Stimulated activated CD8-positive, alpha-beta memory T cell treated with anti-CD3 and anti-CD28 coated beads, Interleukin-2, amount 100 ng/mL, for 48 hours (primary cell): ENCODE data around the gene ZC3H4.
"Not testable (repeated sequence)": the region's sequence is repeated elsewhere in the genome, so short reads cannot be mapped to it uniquely, and the experiment has no call there.

Experiments
- DNase-seq, 2 donors: peaks; one replicate each; pipeline ENCODE4 v3.0.0-alpha.2; 2020; ENCODE audit warnings: low read depth in 2 of 2

ZC3H4 gene

GRCh38 chr19:47107953-47108746, 5.4 kb downstream of the ZC3H4 start:
- no peak for DNase-seq

GRCh38 chr19:47107202-47107952, 6.2 kb downstream of the ZC3H4 start:
- no peak for DNase-seq

DNA sequence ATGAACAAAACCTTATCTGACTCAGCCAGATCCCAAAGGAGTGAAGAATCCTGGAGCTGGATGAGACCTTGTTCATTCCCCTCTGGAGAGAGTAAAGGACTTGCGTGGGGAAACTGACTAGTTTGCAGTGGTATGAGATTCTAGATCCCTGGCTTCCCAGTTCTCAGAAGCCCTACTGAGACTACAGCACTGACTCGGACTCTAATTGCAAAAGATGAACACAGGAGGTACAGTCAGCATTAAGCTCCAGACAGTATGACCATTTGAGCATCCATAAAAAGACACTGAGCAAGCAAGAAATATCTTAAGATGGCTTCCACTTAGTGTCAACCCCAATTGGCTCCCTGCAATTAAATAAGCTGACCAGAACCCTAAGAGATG, 6.8 kb downstream of the ZC3H4 start:
- DNase-seq: no peak

- DNase-seq: no peak
Measured at GRCh38 chr19:47105874-47106273, 7.7 kb downstream of the ZC3H4 start.

- DNase-seq: no peak
Measured at GRCh38 chr19:47104680-47105079, 8.9 kb downstream of the ZC3H4 start.

DNA sequence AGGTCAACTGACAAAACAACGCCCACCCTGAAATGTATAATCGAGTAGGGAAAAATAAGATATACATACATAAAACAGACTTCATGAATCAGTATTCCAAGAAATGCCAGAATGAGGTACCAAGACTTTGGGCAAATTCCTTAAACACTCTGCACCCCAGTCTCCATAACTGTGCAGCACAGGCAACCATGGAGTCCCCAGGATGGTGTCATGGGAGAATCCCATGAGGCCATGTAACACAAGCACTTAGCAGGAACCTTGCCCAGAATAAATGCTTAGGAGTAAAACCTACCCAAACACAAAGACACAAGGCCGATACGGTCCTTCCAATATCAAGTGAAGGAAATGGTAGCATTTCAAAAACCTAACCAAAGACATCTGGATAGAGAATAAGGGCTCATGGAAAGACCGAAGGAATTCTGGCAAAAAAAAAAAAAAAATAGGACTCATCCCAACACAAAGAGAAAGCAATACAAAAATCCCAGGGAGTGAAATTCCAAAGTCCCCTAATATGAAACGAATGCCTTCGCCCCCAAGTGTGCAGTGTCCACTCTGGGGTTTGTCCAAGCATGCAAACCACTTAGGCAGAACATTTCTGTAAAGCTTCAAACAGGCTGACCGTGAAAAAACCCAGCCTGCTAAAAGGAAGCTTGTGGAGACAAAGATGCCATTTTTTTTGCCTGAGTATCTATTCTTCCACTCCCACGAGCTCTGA, 11.1 kb downstream of the ZC3H4 start:
- DNase-seq: no peak

- DNase-seq: not testable (repeated sequence)
Measured at GRCh38 chr19:47101116-47101515, 12.5 kb downstream of the ZC3H4 start.

GRCh38 chr19:47100290-47100689, 13.3 kb downstream of the ZC3H4 start:
- DNase-seq: no peak

DNA sequence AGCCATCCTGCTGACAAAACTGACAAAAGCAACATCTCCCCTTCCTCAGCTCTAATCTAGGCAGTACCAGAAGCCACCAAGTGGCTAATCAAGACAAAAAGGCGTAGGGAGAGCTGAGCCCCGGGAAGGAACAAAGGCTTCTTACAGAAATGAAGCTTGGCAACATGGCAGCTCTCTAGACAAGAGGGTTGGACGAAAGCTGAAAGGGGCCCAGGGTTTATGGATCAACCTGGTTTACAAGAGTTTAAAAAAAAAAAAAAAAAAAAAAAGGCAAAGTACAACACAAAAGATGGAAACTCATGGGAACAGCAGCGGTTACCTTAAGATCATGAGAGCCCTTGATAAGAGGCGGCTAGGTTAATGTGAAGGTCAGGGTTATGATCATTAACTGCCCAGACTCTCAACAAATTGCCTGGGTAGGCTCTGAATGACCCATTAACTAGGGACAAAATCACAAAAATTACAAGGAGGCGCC, 14.0 kb downstream of the ZC3H4 start:
- no peak for DNase-seq

DNA sequence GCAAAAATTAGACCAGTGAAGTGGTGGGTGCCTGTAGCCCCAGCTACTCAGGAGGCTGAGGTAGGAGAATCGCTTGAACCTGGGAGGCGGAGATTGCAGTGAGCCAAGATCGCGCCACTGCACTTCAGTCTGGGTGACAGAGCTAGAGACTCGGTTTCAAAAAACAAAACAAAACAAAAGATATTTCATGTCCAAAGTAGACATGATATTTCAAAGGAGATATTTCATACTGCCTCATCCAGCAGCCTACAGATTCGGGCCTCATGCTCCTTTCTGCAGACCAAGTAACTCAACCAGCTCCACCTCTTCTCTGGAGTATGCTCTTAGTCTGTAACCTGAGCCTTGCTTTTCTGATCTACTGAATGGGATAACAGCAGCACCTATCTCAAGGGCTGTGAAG, 15.0 kb downstream of the ZC3H4 start:
- DNase-seq: no peak

DNA sequence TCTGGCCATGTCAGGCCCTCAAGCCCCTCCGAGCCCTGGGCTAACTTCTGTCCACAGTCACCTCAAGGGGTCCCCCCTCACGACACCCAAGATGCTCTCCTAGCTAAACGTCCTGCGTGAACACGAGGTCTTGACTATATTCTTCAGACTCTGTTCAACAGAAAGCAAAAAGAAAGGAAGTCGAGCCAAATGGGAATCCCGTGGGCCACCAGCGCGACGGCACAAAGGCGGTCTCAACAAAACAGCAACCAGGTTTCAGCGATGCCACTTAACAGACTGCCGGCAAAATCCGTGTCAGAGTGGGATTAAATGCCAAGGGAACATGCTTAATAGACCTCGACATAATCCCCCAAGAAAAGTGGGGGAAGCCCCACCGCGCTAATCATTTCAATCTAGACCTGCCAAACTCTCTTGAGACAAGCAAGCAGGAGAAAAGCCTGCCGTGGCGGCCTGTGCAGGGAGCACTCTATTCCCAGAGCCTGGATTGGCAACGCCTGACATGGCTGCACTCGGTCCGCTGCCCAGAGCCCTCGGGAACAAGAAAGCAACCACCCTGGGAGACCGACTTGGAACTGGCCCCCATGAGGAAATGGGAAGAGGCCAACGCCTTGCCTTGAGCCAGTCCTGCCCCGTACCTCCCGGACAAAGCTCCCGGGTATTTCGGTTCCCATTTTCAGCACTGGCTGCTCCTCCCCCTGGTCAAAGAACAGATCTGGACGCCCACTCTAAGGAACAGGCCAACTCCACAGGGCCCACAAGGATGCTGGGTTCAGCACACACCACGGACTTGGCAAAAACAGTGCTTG, 16.0 kb downstream of the ZC3H4 start:
- no peak for DNase-seq

- DNase-seq: no peak
Measured at GRCh38 chr19:47096721-47097120, 16.9 kb downstream of the ZC3H4 start.

DNA sequence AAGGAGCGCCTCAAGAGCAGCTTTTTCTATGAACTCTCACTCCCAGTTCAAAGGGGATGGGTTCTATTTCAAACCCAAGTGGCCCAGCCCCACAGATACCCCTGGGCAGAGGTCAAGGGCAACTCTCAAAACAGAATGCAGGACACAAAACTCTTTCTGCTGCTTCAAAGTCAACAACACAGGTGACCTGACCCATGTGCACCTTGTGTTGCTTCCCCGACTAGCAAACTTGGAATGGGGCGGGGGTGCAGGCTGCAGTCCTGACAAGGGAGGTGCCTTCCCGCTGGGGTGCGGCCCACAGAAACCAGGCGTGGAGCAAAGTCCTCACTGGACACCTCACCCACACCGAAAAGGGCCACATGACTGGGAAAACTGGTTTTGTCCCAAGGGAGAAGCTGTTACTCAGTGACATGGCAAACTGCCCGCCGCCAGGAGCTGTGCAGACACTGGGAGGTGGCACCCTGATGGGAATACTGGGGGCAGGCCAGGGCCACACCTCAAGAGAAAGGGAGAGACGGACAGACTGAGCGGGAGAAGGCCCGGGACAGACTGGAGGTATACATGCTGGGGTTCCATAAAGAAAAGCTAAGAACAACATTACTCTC, 17.4 kb downstream of the ZC3H4 start:
- no peak for DNase-seq

- DNase-seq: no peak
Measured at GRCh38 chr19:47095476-47096099, 18.0 kb downstream of the ZC3H4 start.

GRCh38 chr19:47094557-47095475, 18.8 kb downstream of the ZC3H4 start:
- DNase-seq: peak; percentile 30 to 41

DNA sequence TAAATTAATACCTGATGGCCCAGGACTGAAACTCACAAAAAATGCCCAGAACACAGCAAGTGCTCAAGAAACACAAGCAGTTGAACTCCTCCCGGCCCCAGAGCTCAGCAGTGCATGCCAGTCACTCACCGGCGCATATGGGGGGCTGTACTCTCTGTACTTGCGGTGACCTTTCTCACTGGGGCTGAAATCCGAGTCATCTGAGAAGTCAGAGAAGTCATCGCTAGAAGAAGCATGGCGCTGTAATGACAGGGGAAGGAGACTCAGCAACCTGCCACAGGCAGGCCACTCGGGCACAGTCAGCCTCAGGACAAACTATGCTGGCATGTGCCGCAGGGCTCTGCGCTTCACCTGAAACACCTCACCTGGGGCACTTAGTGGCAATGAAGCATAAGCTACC, 19.7 kb downstream of the ZC3H4 start:
- DNase-seq: peak; percentile 41 to 55

GRCh38 chr19:47093254-47093653, 20.3 kb downstream of the ZC3H4 start:
- no peak for DNase-seq

- DNase-seq: no peak
Measured at GRCh38 chr19:47089767-47090350, 23.7 kb downstream of the ZC3H4 start.

DNA sequence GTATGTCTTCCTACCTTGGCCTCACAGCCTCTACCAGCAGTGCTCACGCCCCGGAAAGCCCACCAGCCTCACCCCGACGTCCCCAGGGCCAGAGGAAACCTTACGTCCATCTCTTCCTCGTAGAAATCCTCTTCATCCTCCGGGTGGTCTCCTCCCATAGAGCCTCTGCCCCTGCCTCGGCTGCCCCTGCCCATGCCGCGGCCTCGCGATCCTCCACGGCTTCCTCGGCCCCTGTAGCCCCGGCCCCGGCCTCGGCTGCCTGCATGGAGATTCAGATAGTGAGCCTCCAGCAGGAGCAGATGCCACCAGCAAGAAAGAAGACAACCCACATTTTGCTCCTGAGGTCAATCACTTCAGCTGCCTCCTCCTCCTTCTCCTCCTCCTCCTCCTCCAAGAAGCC, 27.3 kb downstream of the ZC3H4 start:
- no peak for DNase-seq
